ENCODE results near the gene PIPOX. TPM values are rescaled to one million over a fixed set of nuclear protein-coding genes. Genes with fewer than 3 reads are reported as not detected.

The PIPOX gene
- total and polyA plus RNA-seq, 4 donors = 4.0 to 10.2 (median 6.9) TPM

DNA sequence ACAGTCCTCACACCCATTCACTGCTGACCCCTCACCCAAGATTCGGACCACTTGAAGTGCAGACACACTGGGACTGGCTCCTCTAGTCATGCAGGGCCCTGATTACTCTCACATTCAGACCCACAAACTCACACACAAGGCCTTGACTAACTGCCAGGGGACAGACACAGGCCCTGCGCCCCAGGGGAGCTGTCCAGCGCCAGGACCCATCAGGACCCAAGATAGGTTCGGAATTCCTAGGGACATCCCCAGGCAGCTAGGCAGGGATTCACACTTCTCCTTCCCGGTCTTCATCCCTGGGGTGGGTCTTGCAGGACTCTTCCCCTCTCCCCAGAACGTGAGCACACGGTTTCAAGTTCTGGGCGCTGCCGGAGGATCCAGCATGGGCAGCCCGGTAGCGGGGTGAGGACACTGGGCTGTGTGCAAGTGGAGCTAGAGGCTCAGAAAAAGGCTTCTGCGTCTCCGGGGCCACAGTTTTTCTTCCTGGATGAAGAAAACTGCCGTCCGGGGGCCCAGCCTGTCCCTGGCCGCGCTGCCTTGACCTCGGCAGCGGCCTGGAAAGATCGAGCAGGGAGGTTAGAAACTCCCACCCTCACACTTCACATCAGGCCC lies 38.8 kb upstream of the PIPOX start:
- H3K4me1 ChIP-seq (ENCODE audit: control insufficient read depth, insufficient read depth, low read length) = peaks cover 58% of the 10 kb centered on the region
- DNase-seq (ENCODE audit: low read depth in 4 of 6, low spot score in 6 of 6) = peak in 1 of 6 donors; percentile 53
- peaks cover 18% of the 10 kb centered on the region for H3K27me3 ChIP-seq (ENCODE audit: control insufficient read depth, insufficient read depth, low read length)
- no peak overlapping the region for H3K27ac ChIP-seq (ENCODE audit: low read depth, low read length)
- H3K4me3 ChIP-seq (ENCODE audit: low read depth, low read length) = peak overlapping the region; percentile 38
- peaks cover 2% of the 10 kb centered on the region for H3K36me3 ChIP-seq (ENCODE audit: control insufficient read depth, insufficient read depth, low read length)
- no peaks in the 10 kb centered on the region for H3K9me3 ChIP-seq (ENCODE audit: control insufficient read depth, insufficient read depth, low read length)
- WGBS (ENCODE audit: insufficient coverage) = 46% methylated on average over 18 of the region's 20 CpGs

DNA sequence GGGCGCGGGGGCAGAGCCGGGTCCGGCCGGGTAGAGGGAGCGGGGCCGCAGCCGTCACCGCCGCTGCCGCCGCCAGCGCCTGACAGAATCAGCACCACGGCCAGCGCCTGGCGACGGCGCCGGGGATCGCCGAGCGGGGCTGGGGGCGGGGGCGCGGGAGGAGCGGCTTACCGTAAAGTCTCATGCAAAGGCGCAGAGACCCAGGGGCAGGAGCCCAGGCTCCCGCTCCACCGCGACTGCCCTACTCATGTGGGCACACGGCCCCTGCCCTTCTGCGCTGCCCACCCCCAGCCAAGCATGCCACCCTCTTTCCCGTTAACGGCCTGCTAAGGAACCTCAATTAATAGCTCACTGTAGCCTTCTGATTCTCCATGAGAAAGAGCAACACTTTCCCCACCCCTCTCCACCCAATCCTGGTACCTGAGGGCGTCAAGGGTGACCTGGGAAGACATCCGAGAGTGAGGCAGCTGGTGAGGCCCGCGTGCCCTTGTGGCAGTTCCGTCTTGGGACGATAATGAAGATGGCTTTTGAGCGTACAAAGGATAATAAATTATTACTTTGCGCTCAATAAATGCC lies 36.9 kb upstream of the PIPOX start, which contains the start of gene SEZ6:
Gene SEZ6, minus strand, starts transcription at position 98 of the 576 bp plus-strand sequence. CDS start 164 bp downstream, outside the sequence.
- peak; percentile 43 to 94 (median 76) for DNase-seq (ENCODE audit: low read depth in 4 of 6, low spot score in 6 of 6)
- H3K9me3 ChIP-seq (ENCODE audit: control insufficient read depth, insufficient read depth, low read length) = no peaks in the 10 kb centered on the region
- H3K4me1 ChIP-seq (ENCODE audit: control insufficient read depth, insufficient read depth, low read length) = peaks cover 56% of the 10 kb centered on the region
- peak within 1 kb of the TSS; percentile 38 for H3K4me3 ChIP-seq (ENCODE audit: low read depth, low read length)
- WGBS (ENCODE audit: insufficient coverage) = 2% methylated on average over 41 of the region's 43 CpGs
- H3K36me3 ChIP-seq (ENCODE audit: control insufficient read depth, insufficient read depth, low read length) = peaks cover 2% of the 10 kb centered on the region
- H3K27ac ChIP-seq (ENCODE audit: low read depth, low read length) = no peak within 1 kb of the TSS
- H3K27me3 ChIP-seq (ENCODE audit: control insufficient read depth, insufficient read depth, low read length) = peaks cover 18% of the 10 kb centered on the region

GRCh38 chr17:29007456-29007855 lies 35.5 kb upstream of the PIPOX start:
- H3K27ac ChIP-seq (ENCODE audit: low read depth, low read length) = no peak overlapping the region
- peaks cover 2% of the 10 kb centered on the region for H3K36me3 ChIP-seq (ENCODE audit: control insufficient read depth, insufficient read depth, low read length)
- H3K9me3 ChIP-seq (ENCODE audit: control insufficient read depth, insufficient read depth, low read length) = no peaks in the 10 kb centered on the region
- H3K27me3 ChIP-seq (ENCODE audit: control insufficient read depth, insufficient read depth, low read length) = peaks cover 18% of the 10 kb centered on the region
- peak in 1 of 6 donors; percentile 44 for DNase-seq (ENCODE audit: low read depth in 4 of 6, low spot score in 6 of 6)
- peaks cover 51% of the 10 kb centered on the region for H3K4me1 ChIP-seq (ENCODE audit: control insufficient read depth, insufficient read depth, low read length)
- no peak overlapping the region for H3K4me3 ChIP-seq (ENCODE audit: low read depth, low read length)
- WGBS (ENCODE audit: insufficient coverage) = 14% methylated on average over 2 of the region's 2 CpGs

- WGBS (ENCODE audit: insufficient coverage) = 72% methylated on average over 2 of the region's 2 CpGs
- Histone ChIP-seq H3K27me3 (ENCODE audit: control insufficient read depth, insufficient read depth, low read length) (peaks cover 18% of the 10 kb centered on the region), H3K4me3 (ENCODE audit: low read depth, low read length) (no peak overlapping the region), H3K4me1 (ENCODE audit: control insufficient read depth, insufficient read depth, low read length) (peaks cover 50% of the 10 kb centered on the region), H3K36me3 (ENCODE audit: control insufficient read depth, insufficient read depth, low read length) (peaks cover 2% of the 10 kb centered on the region), H3K27ac (ENCODE audit: low read depth, low read length) (no peak overlapping the region), H3K9me3 (ENCODE audit: control insufficient read depth, insufficient read depth, low read length) (no peaks in the 10 kb centered on the region)
- peak in 1 of 6 donors; percentile 25 for DNase-seq (ENCODE audit: low read depth in 4 of 6, low spot score in 6 of 6)
These were observed 35.0 kb upstream of the PIPOX start for GRCh38 chr17:29007860-29008455.

GRCh38 chr17:29008591-29008990 lies 34.4 kb upstream of the PIPOX start:
- peaks cover 43% of the 10 kb centered on the region for H3K4me1 ChIP-seq (ENCODE audit: control insufficient read depth, insufficient read depth, low read length)
- DNase-seq (ENCODE audit: low read depth in 4 of 6, low spot score in 6 of 6) = no peak
- H3K36me3 ChIP-seq (ENCODE audit: control insufficient read depth, insufficient read depth, low read length) = no peaks in the 10 kb centered on the region
- 78% methylated on average over 1 of the region's 3 CpGs for WGBS (ENCODE audit: insufficient coverage)
- H3K4me3 ChIP-seq (ENCODE audit: low read depth, low read length) = no peak overlapping the region
- peaks cover 14% of the 10 kb centered on the region for H3K27me3 ChIP-seq (ENCODE audit: control insufficient read depth, insufficient read depth, low read length)
- H3K27ac ChIP-seq (ENCODE audit: low read depth, low read length) = no peak overlapping the region
- no peaks in the 10 kb centered on the region for H3K9me3 ChIP-seq (ENCODE audit: control insufficient read depth, insufficient read depth, low read length)

DNA sequence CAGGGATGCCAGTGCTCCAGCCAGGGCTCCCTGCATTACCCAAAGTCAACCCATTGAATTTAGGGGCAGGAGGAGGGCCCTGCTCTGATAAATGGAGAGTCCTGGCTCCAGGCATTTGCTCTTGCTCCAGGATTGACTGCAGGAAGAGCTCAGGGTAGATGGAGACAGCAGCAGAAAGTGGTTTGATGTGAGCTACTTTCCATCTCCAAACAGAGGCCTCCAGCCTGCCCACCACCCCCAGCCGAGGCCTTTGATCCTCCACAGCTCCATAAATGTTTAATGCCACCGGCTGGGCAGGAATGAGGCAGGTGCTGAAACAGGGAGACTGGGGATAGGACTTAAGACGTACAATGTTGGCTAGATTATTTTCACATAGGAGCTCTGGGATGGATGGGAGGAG lies 32.8 kb upstream of the PIPOX start:
- Histone ChIP-seq H3K4me3 (ENCODE audit: low read depth, low read length) (no peak overlapping the region), H3K9me3 (ENCODE audit: control insufficient read depth, insufficient read depth, low read length) (no peaks in the 10 kb centered on the region), H3K27ac (ENCODE audit: low read depth, low read length) (no peak overlapping the region), H3K4me1 (ENCODE audit: control insufficient read depth, insufficient read depth, low read length) (peaks cover 28% of the 10 kb centered on the region), H3K27me3 (ENCODE audit: control insufficient read depth, insufficient read depth, low read length) (peaks cover 2% of the 10 kb centered on the region), H3K36me3 (ENCODE audit: control insufficient read depth, insufficient read depth, low read length) (no peaks in the 10 kb centered on the region)
- no peak for DNase-seq (ENCODE audit: low read depth in 4 of 6, low spot score in 6 of 6)
- WGBS (ENCODE audit: insufficient coverage) = no CpG with 5 or more reads among the region's 3 CpGs

- Histone ChIP-seq H3K27me3 (ENCODE audit: control insufficient read depth, insufficient read depth, low read length) (no peaks in the 10 kb centered on the region), H3K36me3 (ENCODE audit: control insufficient read depth, insufficient read depth, low read length) (no peaks in the 10 kb centered on the region), H3K4me1 (ENCODE audit: control insufficient read depth, insufficient read depth, low read length) (peaks cover 25% of the 10 kb centered on the region), H3K27ac (ENCODE audit: low read depth, low read length) (no peak overlapping the region), H3K9me3 (ENCODE audit: control insufficient read depth, insufficient read depth, low read length) (no peaks in the 10 kb centered on the region), H3K4me3 (ENCODE audit: low read depth, low read length) (no peak overlapping the region)
- no peak for DNase-seq (ENCODE audit: low read depth in 4 of 6, low spot score in 6 of 6)
- 78% methylated on average over 2 of the region's 7 CpGs for WGBS (ENCODE audit: insufficient coverage)
These were observed 32.4 kb upstream of the PIPOX start for GRCh38 chr17:29010586-29010985.

DNA sequence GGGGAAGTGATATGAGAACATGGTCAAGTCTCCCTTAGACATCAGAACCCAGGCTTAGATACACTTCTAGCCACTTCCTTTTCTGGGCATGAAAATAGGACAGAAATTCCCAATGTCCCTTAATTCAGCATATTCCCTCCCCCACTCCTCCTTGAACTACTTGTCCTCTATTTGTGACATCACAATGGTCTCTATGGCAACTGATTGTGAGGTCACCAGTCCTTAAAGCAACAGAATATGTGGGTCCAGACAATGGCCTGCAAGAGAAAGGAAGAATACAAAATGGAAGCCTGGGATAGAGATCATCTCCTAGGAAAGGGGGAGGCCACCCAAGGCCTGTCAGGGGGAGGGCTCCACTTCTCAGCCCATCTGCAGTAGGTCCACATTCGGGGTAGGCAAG lies 30.4 kb upstream of the PIPOX start:
- no peaks in the 10 kb centered on the region for H3K27me3 ChIP-seq (ENCODE audit: control insufficient read depth, insufficient read depth, low read length)
- no peaks in the 10 kb centered on the region for H3K9me3 ChIP-seq (ENCODE audit: control insufficient read depth, insufficient read depth, low read length)
- DNase-seq (ENCODE audit: low read depth in 4 of 6, low spot score in 6 of 6) = no peak
- peaks cover 18% of the 10 kb centered on the region for H3K4me1 ChIP-seq (ENCODE audit: control insufficient read depth, insufficient read depth, low read length)
- H3K27ac ChIP-seq (ENCODE audit: low read depth, low read length) = no peak overlapping the region
- 93% methylated on average over 1 of the region's 1 CpG for WGBS (ENCODE audit: insufficient coverage)
- no peaks in the 10 kb centered on the region for H3K36me3 ChIP-seq (ENCODE audit: control insufficient read depth, insufficient read depth, low read length)
- no peak overlapping the region for H3K4me3 ChIP-seq (ENCODE audit: low read depth, low read length)

GRCh38 chr17:29014716-29015115 lies 28.2 kb upstream of the PIPOX start:
- no peak overlapping the region for H3K27ac ChIP-seq (ENCODE audit: low read depth, low read length)
- peak in 1 of 6 donors; percentile 29 for DNase-seq (ENCODE audit: low read depth in 4 of 6, low spot score in 6 of 6)
- H3K36me3 ChIP-seq (ENCODE audit: control insufficient read depth, insufficient read depth, low read length) = no peaks in the 10 kb centered on the region
- peaks cover 22% of the 10 kb centered on the region for H3K4me1 ChIP-seq (ENCODE audit: control insufficient read depth, insufficient read depth, low read length)
- no peaks in the 10 kb centered on the region for H3K27me3 ChIP-seq (ENCODE audit: control insufficient read depth, insufficient read depth, low read length)
- H3K4me3 ChIP-seq (ENCODE audit: low read depth, low read length) = no peak overlapping the region
- no peaks in the 10 kb centered on the region for H3K9me3 ChIP-seq (ENCODE audit: control insufficient read depth, insufficient read depth, low read length)
- WGBS (ENCODE audit: insufficient coverage) = 56% methylated on average over 3 of the region's 5 CpGs
